Lower leg skin (tissue), 4 donors: Measurements from ENCODE around the gene RPL41. TPM values are rescaled to one million over a fixed set of nuclear protein-coding genes. Genes with fewer than 3 reads are reported as not detected.

ENCODE experiments used
- DNase-seq, 2 donors: peaks; one replicate each; pipeline ENCODE4 v3.0.0-alpha.2; 2019; ENCODE audit warnings: low spot score in 2 of 2
- H3K4me3 ChIP-seq: fragments of 200-600 bp; sonication (generic); 2 replicates; pipeline ENCODE4 v1.5.1; 2017; ENCODE audit warnings: mild to moderate bottlenecking, low read depth; ENCODE audit not compliant: poor library complexity, severe bottlenecking
- CTCF ChIP-seq, 3 donors: fragments of 450-650 bp; IDR thresholded peaks; one replicate each; pipeline ENCODE4 v1.5.1; 2016; ENCODE audit warnings: antibody characterized with exemption in 3 of 3, mild to moderate bottlenecking in 3 of 3, moderate library complexity in 2 of 3
- POLR2A ChIP-seq, 2 donors: fragments of 450-650 bp; IDR thresholded peaks; one replicate each; pipeline ENCODE4 v1.6.1; 2016 to 2017; ENCODE audit warnings: antibody characterized with exemption in 2 of 2, mild to moderate bottlenecking in 1 of 2, moderate library complexity in 1 of 2
- WGBS, 2 donors: methylation state at CpG; one replicate each; pipeline ENCODE4 v1.1.5; 2018; 5-methylcytosine and 5-hydroxymethylcytosine counted together
- intact Hi-C: fragments of 100-400 bp; cut with DNase I; formaldehyde crosslinking; loops from one replicate; pipeline ENCODE4 v1.15.0; 2023; ENCODE audit warnings: low total_unique reads
- total RNA-seq, 4 donors: library from RNA; depleted of rRNA; stranded (reverse); fragments of >200 nt; gene quantifications; one replicate each; pipeline ENCODE4 v1.1.0, GENCODE V29; 2016

Gene RPL41
- total RNA-seq, 4 donors from 2014 or later: 3,201 to 5,967 (median 4,725) TPM

GRCh38 chr12:56099787-56100186 lies 16.6 kb upstream of the RPL41 start:
- DNase-seq: no peak
- no peak overlapping the region for H3K4me3 ChIP-seq
- WGBS, 2 donors: 54 to 65% methylated on average over 4 of the region's 4 CpGs
- TF ChIP-seq CTCF (IDR thresholded peaks at IDR 0.05) (no peak), POLR2A (IDR thresholded peaks at IDR 0.05) (no peak)
- intact Hi-C loops: no loop called here

GRCh38 chr12:56101045-56101444 lies 15.4 kb upstream of the RPL41 start:
- H3K4me3 ChIP-seq: no peak overlapping the region
- TF ChIP-seq CTCF (IDR thresholded peaks at IDR 0.05): no peak
- TF ChIP-seq POLR2A (IDR thresholded peaks at IDR 0.05): no peak
- no peak for DNase-seq
- intact Hi-C loops: no loop called here
- 81 to 86% methylated on average over 14 of the region's 14 CpGs for WGBS, 2 donors

- DNase-seq: no peak
- WGBS, 2 donors: 72 to 77% methylated on average over 1 of the region's 1 CpG
- no peak overlapping the region for H3K4me3 ChIP-seq
- TF ChIP-seq POLR2A (IDR thresholded peaks at IDR 0.05) (no peak), CTCF (IDR thresholded peaks at IDR 0.05) (no peak)
- intact Hi-C loops: no loop called here
Observed at GRCh38 chr12:56102683-56103065, 13.8 kb upstream of the RPL41 start.

- H3K4me3 ChIP-seq: no peak overlapping the region
- intact Hi-C loops: no loop called here
- DNase-seq: no peak
- WGBS, 2 donors: 44 to 47% methylated on average over 6 of the region's 6 CpGs
- TF ChIP-seq POLR2A (IDR thresholded peaks at IDR 0.05): no peak
- TF ChIP-seq CTCF (IDR thresholded peaks at IDR 0.05): no peak
Observed at GRCh38 chr12:56103066-56103711, 13.2 kb upstream of the RPL41 start.

GRCh38 chr12:56103823-56104108 lies 12.7 kb upstream of the RPL41 start:
- TF ChIP-seq CTCF (IDR thresholded peaks at IDR 0.05): no peak
- TF ChIP-seq POLR2A (IDR thresholded peaks at IDR 0.05): no peak
- no peak for DNase-seq
- peak overlapping the region; percentile 20 for H3K4me3 ChIP-seq
- 0 to 2% methylated on average over 8 of the region's 8 CpGs for WGBS, 2 donors
- intact Hi-C loops: no loop called here
